HG02870 (cell line): ENCODE data around the gene PTGIS.
"Not testable (repeated sequence)": the region's sequence is repeated elsewhere in the genome, so short reads cannot be mapped to it uniquely, and the experiment has no call there.

ENCODE experiments used
- ATAC-seq: cut with Tn5 transposase; IDR thresholded peaks from one replicate; pipeline ENCODE4 v1.9.1; 2021; ENCODE audit warnings: mild to moderate bottlenecking, moderate library complexity; ENCODE audit not compliant: unreplicated experiment

Gene PTGIS

GRCh38 chr20:49567421-49568277, at the start of gene PTGIS:
TSS of gene PTGIS (minus strand) at chr20:49568137. CDS start at chr20:49568116, 21 bp downstream.
- ATAC-seq = no peak

GRCh38 chr20:49617394-49617793, 49.5 kb upstream of the PTGIS start:
- not testable (repeated sequence) for ATAC-seq

GRCh38 chr20:49616154-49617007, 48.4 kb upstream of the PTGIS start:
- ATAC-seq = no peak

GRCh38 chr20:49615401-49616153, 47.6 kb upstream of the PTGIS start:
- no peak for ATAC-seq

- ATAC-seq = not testable (repeated sequence)
Observed at GRCh38 chr20:49615051-49615400, 47.1 kb upstream of the PTGIS start.

GRCh38 chr20:49614338-49615050, 46.6 kb upstream of the PTGIS start:
- no peak for ATAC-seq

- ATAC-seq = no peak
Observed at GRCh38 chr20:49612127-49612738, 44.3 kb upstream of the PTGIS start.

- ATAC-seq = not testable (repeated sequence)
Observed at GRCh38 chr20:49611539-49612126, 43.7 kb upstream of the PTGIS start.

- peak; percentile 57 for ATAC-seq
Observed at GRCh38 chr20:49610691-49611538, 43.0 kb upstream of the PTGIS start.

GRCh38 chr20:49608752-49609670, 41.1 kb upstream of the PTGIS start:
- ATAC-seq = no peak

- no peak for ATAC-seq
Observed at GRCh38 chr20:49607568-49607967, 39.6 kb upstream of the PTGIS start.

- ATAC-seq = no peak
Observed at GRCh38 chr20:49603209-49603627, 35.3 kb upstream of the PTGIS start.

- no peak for ATAC-seq
Observed at GRCh38 chr20:49602345-49603208, 34.6 kb upstream of the PTGIS start.

GRCh38 chr20:49601153-49601924, 33.4 kb upstream of the PTGIS start:
- ATAC-seq = no peak

GRCh38 chr20:49599746-49600113, 31.8 kb upstream of the PTGIS start:
- ATAC-seq = no peak

GRCh38 chr20:49597825-49598395, 30.0 kb upstream of the PTGIS start:
- no peak for ATAC-seq
